ENCODE measurements around the gene GOLGA6A. TPM values are rescaled to one million over a fixed set of nuclear protein-coding genes. Genes with fewer than 3 reads are reported as not detected.

The GOLGA6A gene
- total and polyA plus RNA-seq, 2 of the 13 experiments (the other 11 are each of a cell fraction or from before 2014, with no cell fraction given): 0.04 to 0.22 TPM

DNA sequence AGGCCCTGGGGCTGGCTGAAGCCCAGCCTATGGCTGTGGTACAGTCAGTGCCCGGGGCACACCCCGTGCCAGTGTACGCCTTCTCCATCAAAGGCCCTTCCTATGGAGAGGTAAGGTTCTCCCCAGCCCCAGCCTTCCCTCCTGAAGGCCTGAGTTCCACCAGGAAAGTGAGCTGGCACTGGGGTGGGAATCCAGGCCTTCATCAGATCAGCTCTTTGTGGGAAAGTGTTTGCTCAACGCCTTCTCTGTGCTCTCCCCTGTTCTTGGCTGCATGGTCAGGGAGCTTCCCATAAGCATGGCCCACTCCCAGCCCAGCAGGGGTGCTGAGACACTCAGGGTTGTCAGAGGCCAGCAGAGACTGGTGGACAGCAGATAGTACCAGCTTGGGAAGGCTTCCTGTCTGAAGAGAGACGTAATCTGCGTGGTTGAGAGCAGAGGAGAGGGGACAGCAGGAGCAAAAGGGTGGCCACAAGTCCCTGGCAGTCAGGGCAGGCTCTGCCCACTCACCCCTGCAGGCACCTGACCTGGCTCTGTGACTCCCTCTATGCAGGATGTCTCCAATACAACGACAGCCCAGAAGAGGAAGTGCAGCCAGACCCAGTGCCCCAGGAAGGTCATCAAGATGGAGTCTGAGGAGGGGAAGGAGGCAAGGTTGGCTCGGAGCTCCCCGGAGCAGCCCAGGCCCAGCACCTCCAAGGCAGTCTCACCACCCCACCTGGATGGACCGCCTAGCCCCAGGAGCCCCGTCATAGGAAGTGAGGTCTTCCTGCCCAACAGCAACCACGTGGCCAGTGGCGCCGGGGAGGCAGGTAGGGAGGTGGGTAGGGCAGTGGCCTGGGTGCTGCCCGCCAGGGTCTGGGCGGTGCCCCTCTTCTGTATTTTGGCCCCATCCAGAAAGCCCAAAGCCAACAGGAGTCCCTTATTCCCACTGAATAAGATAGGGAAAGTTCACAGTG is 49.5 kb downstream of the GOLGA6A start:
- in situ Hi-C loops (cut with HindIII; ENCODE audit: extremely low pct_ligation_motif_present, low pct_unique_long_range_greater_than_20kb): no loop called here
- H3K4me1 ChIP-seq (ENCODE audit: insufficient read depth, low read length): no peaks in the 10 kb centered on the region
- ATAC-seq (no peak), FAIRE-seq (no peak), DNase-seq (ENCODE audit: low spot score) (no peak)
- CTCF ChIA-PET (ENCODE audit: low intra/inter-chr PET ratio, low total read pairs): no interaction called here
- no peaks in the 10 kb centered on the region for H4K20me1 ChIP-seq (ENCODE audit: insufficient read depth, low read length)
- no peaks in the 10 kb centered on the region for H3K9me3 ChIP-seq (ENCODE audit: low read length)
- H2AFZ ChIP-seq (ENCODE audit: low read length): no peak overlapping the region
- no peaks in the 10 kb centered on the region for H3K79me2 ChIP-seq (ENCODE audit: insufficient read depth, low read length)
- no peak overlapping the region for H3K27ac ChIP-seq (ENCODE audit: extremely low read length, insufficient read depth, low read length)
- intact Hi-C loops (cut with micrococcal nuclease; ENCODE audit: unreplicated experiment): no loop called here
- no peaks in the 10 kb centered on the region for H3K27me3 ChIP-seq (ENCODE audit: control insufficient read depth in 1 of 2, insufficient read depth in 2 of 2, low read length in 2 of 2)
- no peak for TF ChIP-seq THAP11 (CRISPR knock-in tag; IDR thresholded peaks at IDR 0.05)
- no peak for TF ChIP-seq ZKSCAN8 (CRISPR knock-in tag; IDR thresholded peaks at IDR 0.05; ENCODE audit: borderline replicate concordance)
- TF ChIP-seq NFKBIZ (CRISPR knock-in tag; IDR thresholded peaks at IDR 0.05): no peak
- no peak for TF ChIP-seq SMYD3 (CRISPR knock-in tag; IDR thresholded peaks at IDR 0.05)
- no peak for TF ChIP-seq ZZZ3 (CRISPR knock-in tag; IDR thresholded peaks at IDR 0.05; ENCODE audit: borderline replicate concordance)
- no peak for TF ChIP-seq SIN3B (IDR thresholded peaks at IDR 0.05; ENCODE audit: low read length)
- no peak for TF ChIP-seq NCOA2 (CRISPR knock-in tag; IDR thresholded peaks at IDR 0.05)
- TF ChIP-seq NR1H2 (CRISPR knock-in tag; IDR thresholded peaks at IDR 0.05; ENCODE audit: borderline replicate concordance, low read depth): no peak
- TF ChIP-seq CREM (IDR thresholded peaks at IDR 0.05): no peak
- no peak for TF ChIP-seq CREM (CRISPR knock-in tag; IDR thresholded peaks at IDR 0.05)
- no peak for TF ChIP-seq AKAP8 (CRISPR knock-in tag; IDR thresholded peaks at IDR 0.05)
- TF ChIP-seq, protein P1, sequence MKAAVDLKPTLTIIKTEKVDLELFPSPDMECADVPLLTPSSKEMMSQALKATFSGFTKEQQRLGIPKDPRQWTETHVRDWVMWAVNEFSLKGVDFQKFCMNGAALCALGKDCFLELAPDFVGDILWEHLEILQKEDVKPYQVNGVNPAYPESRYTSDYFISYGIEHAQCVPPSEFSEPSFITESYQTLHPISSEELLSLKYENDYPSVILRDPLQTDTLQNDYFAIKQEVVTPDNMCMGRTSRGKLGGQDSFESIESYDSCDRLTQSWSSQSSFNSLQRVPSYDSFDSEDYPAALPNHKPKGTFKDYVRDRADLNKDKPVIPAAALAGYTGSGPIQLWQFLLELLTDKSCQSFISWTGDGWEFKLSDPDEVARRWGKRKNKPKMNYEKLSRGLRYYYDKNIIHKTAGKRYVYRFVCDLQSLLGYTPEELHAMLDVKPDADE (CRISPR knock-in tag; IDR thresholded peaks at IDR 0.05): no peak
- no peak for TF ChIP-seq JARID2 (CRISPR knock-in tag; IDR thresholded peaks at IDR 0.05; ENCODE audit: insufficient replicate concordance)
- 93% methylated on average over 15 of the region's 16 CpGs for WGBS (ENCODE audit: low lambda C conversion rate)
- BruUV-seq (replicated peaks): no TSS peak
- no peak overlapping the region for H3K4me2 ChIP-seq (ENCODE audit: low read depth, low read length)
- no peak overlapping the region for H3K4me3 ChIP-seq (replicated peaks in 1 of 3; ENCODE audit: insufficient read depth in 1 of 3, low read depth in 2 of 3, low read length in 3 of 3)
- POLR2A ChIA-PET: no interaction called here
- no peak overlapping the region for H3K9ac ChIP-seq (ENCODE audit: insufficient read depth, low read depth, low read length)
- H3K36me3 ChIP-seq (replicated peaks in 1 of 2; ENCODE audit: control insufficient read depth in 1 of 2, insufficient read depth in 2 of 2, low read length in 2 of 2): peaks cover 4 to 18% of the 10 kb centered on the region in 2 experiments; a peak in 3 of 5 replicates

Data from HepG2 (cell line).